HG02884 (cell line): ENCODE measurements around the gene MRGPRF.

Experiments
- ATAC-seq: cut with Tn5 transposase; IDR thresholded peaks from one replicate; pipeline ENCODE4 v1.9.1; 2021; ENCODE audit warnings: mild to moderate bottlenecking, moderate library complexity; ENCODE audit not compliant: unreplicated experiment

Gene MRGPRF

GRCh38 chr11:69013009-69013951, at the start of gene MRGPRF:
MRGPRF (minus strand) TSS chr11:69013246; CDS start chr11:69009901, 3,345 bp downstream.
- ATAC-seq: no peak

- ATAC-seq: no peak
Observed at GRCh38 chr11:69062169-69062855, 49.3 kb upstream of the MRGPRF start.

GRCh38 chr11:69061713-69062053, 48.6 kb upstream of the MRGPRF start:
- ATAC-seq: no peak

- ATAC-seq: no peak
Observed at GRCh38 chr11:69060806-69061712, 48.0 kb upstream of the MRGPRF start.

- no peak for ATAC-seq
Observed at GRCh38 chr11:69059985-69060384, 46.9 kb upstream of the MRGPRF start.

GRCh38 chr11:69059429-69059828, 46.4 kb upstream of the MRGPRF start:
- ATAC-seq: no peak

- ATAC-seq: no peak
Observed at GRCh38 chr11:69058511-69059270, 45.6 kb upstream of the MRGPRF start.

- ATAC-seq: no peak
Observed at GRCh38 chr11:69057801-69058200, 44.8 kb upstream of the MRGPRF start.

- no peak for ATAC-seq
Observed at GRCh38 chr11:69057236-69057635, 44.2 kb upstream of the MRGPRF start.

- ATAC-seq: peak; percentile 83
Observed at GRCh38 chr11:69055598-69056516, 42.8 kb upstream of the MRGPRF start.

GRCh38 chr11:69055212-69055586, 42.2 kb upstream of the MRGPRF start:
- no peak for ATAC-seq

- no peak for ATAC-seq
Observed at GRCh38 chr11:69054397-69055211, 41.6 kb upstream of the MRGPRF start.

GRCh38 chr11:69053546-69054396, 40.7 kb upstream of the MRGPRF start:
- ATAC-seq: no peak

GRCh38 chr11:69053169-69053477, 40.1 kb upstream of the MRGPRF start:
- no peak for ATAC-seq

- ATAC-seq: no peak
Observed at GRCh38 chr11:69052343-69053168, 39.5 kb upstream of the MRGPRF start.

- no peak for ATAC-seq
Observed at GRCh38 chr11:69051381-69052342, 38.6 kb upstream of the MRGPRF start.
